CD4-positive, alpha-beta T cell (primary cell): ENCODE data around the gene MCTP2. TPM values are rescaled to one million over a fixed set of nuclear protein-coding genes. Genes with fewer than 3 reads are reported as not detected.

Experiments
- ATAC-seq: fragments of 200-7000 bp; cut with Tn5 transposase; one replicate; pipeline ENCODE4 v1.10.0; 2022; ENCODE audit warnings: mild to moderate bottlenecking; ENCODE audit not compliant: poor library complexity
- CTCF ChIA-PET: fragments of 350-600 bp; sonication (Branson Sonifier 250); formaldehyde crosslinking; loops from one replicate; lab custom pipeline; 2021; ENCODE audit warnings: antibody characterized with exemption, inconsistent platforms; lab: Charles Lee
- POLR2A ChIA-PET: fragments of 350-600 bp; sonication (Branson Sonifier 250); formaldehyde crosslinking; loops from one replicate; lab custom pipeline; 2021; ENCODE audit warnings: antibody characterized with exemption, inconsistent platforms; lab: Charles Lee
- DNase-seq, 14 experiments: peaks; one replicate each; pipeline ENCODE4 v3.0.0-alpha.2; 2013 to 2020; ENCODE audit warnings: mixed read lengths in 2 of 14
- H3K27ac ChIP-seq, 2 donors: one replicate each; pipeline versions ENCODE4 v1.5.1 to v1.7.0; 2013; ENCODE audit warnings: low read length in 2 of 2, low read depth in 1 of 2, mild to moderate bottlenecking in 1 of 2
- H3K27me3 ChIP-seq, 2 experiments: 1 replicate in 1 of 2; 2 replicates in 1 of 2; pipeline versions ENCODE4 v1.6.1 to v1.7.0; 2013; ENCODE audit warnings: low read length in 2 of 2, control low read depth in 1 of 2, mild to moderate bottlenecking in 1 of 2, moderate library complexity in 1 of 2; ENCODE audit not compliant: insufficient read depth in 2 of 2, control insufficient read depth in 1 of 2
- H3K36me3 ChIP-seq: one replicate; pipeline ENCODE4 v1.6.1; 2013; ENCODE audit warnings: low read length, control low read depth; ENCODE audit not compliant: insufficient read depth
- H3K4me1 ChIP-seq: one replicate; pipeline ENCODE4 v1.6.1; 2013; ENCODE audit warnings: low read length, control low read depth; ENCODE audit not compliant: insufficient read depth
- H3K4me3 ChIP-seq: one replicate; pipeline ENCODE4 v1.5.1; 2013; ENCODE audit warnings: mild to moderate bottlenecking, low read length, moderate library complexity
- H3K9me3 ChIP-seq, 2 experiments: 1 replicate in 1 of 2; 2 replicates in 1 of 2; pipeline versions ENCODE4 v1.6.1 to v1.7.0; 2013; ENCODE audit warnings: low read length in 2 of 2, mild to moderate bottlenecking in 2 of 2, control low read depth in 1 of 2, moderate library complexity in 1 of 2; ENCODE audit not compliant: control insufficient read depth in 1 of 2, insufficient read depth in 1 of 2
- H3K27ac Mint-ChIP-seq: one replicate; pipeline ENCODE4 v1.8.0; 2020; ENCODE audit warnings: mixed read lengths
- H3K27me3 Mint-ChIP-seq: one replicate; pipeline ENCODE4 v1.8.0; 2021; ENCODE audit warnings: mixed read lengths
- H3K36me3 Mint-ChIP-seq: one replicate; pipeline ENCODE4 v1.8.0; 2021; ENCODE audit warnings: low read depth, mixed read lengths
- H3K4me1 Mint-ChIP-seq: one replicate; pipeline ENCODE4 v1.8.0; 2021; ENCODE audit warnings: low read depth, mixed read lengths
- H3K4me3 Mint-ChIP-seq: one replicate; pipeline ENCODE4 v1.8.0; 2020; ENCODE audit warnings: mild to moderate bottlenecking, mixed read lengths
- H3K9me3 Mint-ChIP-seq: one replicate; pipeline ENCODE4 v1.8.0; 2020; ENCODE audit warnings: mixed read lengths
- CTCF ChIP-seq: fragments of 200-600 bp; IDR thresholded peaks from one replicate; pipeline ENCODE4 v1.8.0; 2022; ENCODE audit warnings: antibody characterized with exemption, mild to moderate bottlenecking
- intact Hi-C, 2 experiments: fragments of 100-400 bp; cut with DNase I in 1 of 2; cut with micrococcal nuclease in 1 of 2; formaldehyde crosslinking; loops; one replicate each; pipeline versions ENCODE4 v1.15.1 to v1.9.0; 2023 to 2025; cut with DNase I, micrococcal nuclease
- total RNA-seq, 174 experiments: library from RNA in 2 of 174; stranded (reverse) in 2 of 174; gene quantifications; one replicate each; pipeline ENCODE4 v1.2.3 and lab custom pipeline; 2021 to 2026

MCTP2 gene
- total RNA-seq, 2 experiments from 2014 or later: 8.0 to 10.8 TPM

GRCh38 chr15:94494732-94495131 is 263.4 kb downstream of the MCTP2 start:
- no peak overlapping the region for H3K4me3 ChIP-seq
- DNase-seq (no peak), ATAC-seq (no peak)
- Mint-ChIP-seq H3K27me3 (peaks cover 15% of the 10 kb centered on the region), H3K36me3 (no peaks in the 10 kb centered on the region), H3K4me1 (no peaks in the 10 kb centered on the region), H3K9me3 (no peaks in the 10 kb centered on the region), H3K27ac (no peak overlapping the region), H3K4me3 (no peak overlapping the region)
- no peaks in the 10 kb centered on the region for H3K36me3 ChIP-seq
- ChIA-PET POLR2A (no interaction called here), CTCF (no interaction called here)
- H3K27me3 ChIP-seq: no peaks in the 10 kb centered on the region
- H3K4me1 ChIP-seq: no peaks in the 10 kb centered on the region
- no peak for TF ChIP-seq CTCF
- intact Hi-C loops: no loop called here
- H3K9me3 ChIP-seq: no peaks in the 10 kb centered on the region
- no peak overlapping the region for H3K27ac ChIP-seq

- Mint-ChIP-seq H3K36me3 (no peaks in the 10 kb centered on the region), H3K9me3 (peaks cover 9% of the 10 kb centered on the region), H3K4me1 (no peaks in the 10 kb centered on the region), H3K27ac (no peak overlapping the region), H3K4me3 (no peak overlapping the region), H3K27me3 (peaks cover 13% of the 10 kb centered on the region)
- no peaks in the 10 kb centered on the region for H3K36me3 ChIP-seq
- no peak for TF ChIP-seq CTCF
- ChIA-PET CTCF (no interaction called here), POLR2A (no interaction called here)
- no peak overlapping the region for H3K4me3 ChIP-seq
- H3K27ac ChIP-seq: no peak overlapping the region
- peaks cover 5 to 9% of the 10 kb centered on the region in 2 experiments for H3K9me3 ChIP-seq
- DNase-seq: no peak
- H3K27me3 ChIP-seq: no peaks in the 10 kb centered on the region
- no peak for ATAC-seq
- H3K4me1 ChIP-seq: no peaks in the 10 kb centered on the region
- intact Hi-C loops: no loop called here
Measured at GRCh38 chr15:94503293-94503692, 271.9 kb downstream of the MCTP2 start.

GRCh38 chr15:94509259-94509658 is 277.9 kb downstream of the MCTP2 start:
- Histone ChIP-seq H3K27ac (no peak overlapping the region), H3K27me3 (no peaks in the 10 kb centered on the region), H3K4me1 (no peaks in the 10 kb centered on the region), H3K36me3 (no peaks in the 10 kb centered on the region), H3K9me3 (peaks cover 5 to 9% of the 10 kb centered on the region in 2 experiments), H3K4me3 (no peak overlapping the region)
- DNase-seq: no peak
- Mint-ChIP-seq H3K27me3 (no peaks in the 10 kb centered on the region), H3K4me3 (no peak overlapping the region), H3K36me3 (no peaks in the 10 kb centered on the region), H3K4me1 (no peaks in the 10 kb centered on the region), H3K27ac (no peak overlapping the region), H3K9me3 (peaks cover 14% of the 10 kb centered on the region)
- POLR2A ChIA-PET: no interaction called here
- CTCF ChIA-PET: no interaction called here
- ATAC-seq: no peak
- intact Hi-C loops: no loop called here
- no peak for TF ChIP-seq CTCF
